Karpas-422 (cell line): ENCODE measurements around the gene NR6A1. TPM values are rescaled to one million over a fixed set of nuclear protein-coding genes. Genes with fewer than 3 reads are reported as not detected.

Experiments used
- DNase-seq: peaks from one replicate; pipeline ENCODE4 v3.0.0-alpha.2; 2015
- H2AFZ ChIP-seq: fragments of 200-600 bp; sonication (generic); 2 replicates; pipeline ENCODE4 v1.6.1; 2014; ENCODE audit warnings: antibody characterized with exemption, low read length, mixed read lengths
- H3K27ac ChIP-seq: fragments of 200-600 bp; sonication (generic); 2 replicates; pipeline ENCODE4 v1.5.1; 2014; ENCODE audit warnings: mild to moderate bottlenecking, low read length, moderate library complexity
- H3K27me3 ChIP-seq: fragments of 200-600 bp; sonication (generic); 2 replicates; pipeline ENCODE4 v1.6.1; 2014; ENCODE audit warnings: low read length, mixed read lengths
- H3K36me3 ChIP-seq: fragments of 200-600 bp; sonication (generic); 2 replicates; pipeline ENCODE4 v1.6.1; 2014; ENCODE audit warnings: low read length, mixed read lengths; ENCODE audit not compliant: insufficient read depth
- H3K4me1 ChIP-seq: fragments of 200-600 bp; sonication (generic); 2 replicates; pipeline ENCODE4 v1.6.1; 2014; ENCODE audit warnings: mild to moderate bottlenecking, low read length, mixed read lengths
- H3K4me2 ChIP-seq: fragments of 200-600 bp; sonication (generic); 2 replicates; pipeline ENCODE4 v1.6.1; 2014; ENCODE audit warnings: low read length, low read depth, mild to moderate bottlenecking; ENCODE audit not compliant: poor library complexity, severe bottlenecking
- H3K4me3 ChIP-seq: fragments of 200-600 bp; sonication (generic); 2 replicates; pipeline ENCODE4 v1.5.1; 2014; ENCODE audit warnings: mild to moderate bottlenecking, antibody characterized with exemption, low read length, mixed read lengths
- H3K79me2 ChIP-seq: fragments of 200-600 bp; sonication (generic); 2 replicates; pipeline ENCODE4 v1.6.1; 2014; ENCODE audit warnings: mild to moderate bottlenecking, low read length, mixed read lengths
- H3K9ac ChIP-seq: fragments of 200-600 bp; sonication (generic); 2 replicates; pipeline ENCODE4 v1.6.0; 2014; ENCODE audit warnings: low read length
- H3K9me2 ChIP-seq: fragments of 200-600 bp; sonication (generic), shearing (Covaris generic); replicated peaks from 2 replicates; pipeline ENCODE4 v1.6.0; 2014; ENCODE audit warnings: mild to moderate bottlenecking, low read length, moderate library complexity; ENCODE audit not compliant: insufficient read depth
- H3K9me3 ChIP-seq: fragments of 300-700, 200-600 bp; sonication (generic); 2 replicates; pipeline ENCODE4 v1.6.1; 2014; ENCODE audit warnings: low read length, mixed read lengths
- H4K20me1 ChIP-seq: fragments of 200-600 bp; sonication (generic); 2 replicates; pipeline ENCODE4 v1.6.1; 2014; ENCODE audit warnings: mild to moderate bottlenecking, antibody characterized with exemption, low read length, low read depth; ENCODE audit not compliant: insufficient read depth
- total RNA-seq: library from RNA; depleted of rRNA; stranded (reverse); fragments of >200 nt; shearing (Covaris generic); gene quantifications from 2 replicates; pipeline ENCODE4 v1.2.3, GENCODE V29; 2014; ENCODE audit warnings: low replicate concordance

NR6A1 gene
- total RNA-seq, 1 experiment from 2014 or later = 3.1 TPM

- H3K4me2 ChIP-seq = no peak overlapping the region
- no peaks in the 10 kb centered on the region for H3K9me3 ChIP-seq
- no peaks in the 10 kb centered on the region for H3K27me3 ChIP-seq
- H2AFZ ChIP-seq = no peak overlapping the region
- no peaks in the 10 kb centered on the region for H3K79me2 ChIP-seq
- no peaks in the 10 kb centered on the region for H4K20me1 ChIP-seq
- no peaks in the 10 kb centered on the region for H3K36me3 ChIP-seq
- H3K4me1 ChIP-seq = no peaks in the 10 kb centered on the region
- H3K9me2 ChIP-seq = no peaks in the 10 kb centered on the region
- H3K4me3 ChIP-seq = no peak overlapping the region
- H3K9ac ChIP-seq = no peak overlapping the region
- no peak for DNase-seq
- H3K27ac ChIP-seq = no peak overlapping the region
Measured at GRCh38 chr9:124810663-124811355, 39.7 kb upstream of the NR6A1 start.

DNA sequence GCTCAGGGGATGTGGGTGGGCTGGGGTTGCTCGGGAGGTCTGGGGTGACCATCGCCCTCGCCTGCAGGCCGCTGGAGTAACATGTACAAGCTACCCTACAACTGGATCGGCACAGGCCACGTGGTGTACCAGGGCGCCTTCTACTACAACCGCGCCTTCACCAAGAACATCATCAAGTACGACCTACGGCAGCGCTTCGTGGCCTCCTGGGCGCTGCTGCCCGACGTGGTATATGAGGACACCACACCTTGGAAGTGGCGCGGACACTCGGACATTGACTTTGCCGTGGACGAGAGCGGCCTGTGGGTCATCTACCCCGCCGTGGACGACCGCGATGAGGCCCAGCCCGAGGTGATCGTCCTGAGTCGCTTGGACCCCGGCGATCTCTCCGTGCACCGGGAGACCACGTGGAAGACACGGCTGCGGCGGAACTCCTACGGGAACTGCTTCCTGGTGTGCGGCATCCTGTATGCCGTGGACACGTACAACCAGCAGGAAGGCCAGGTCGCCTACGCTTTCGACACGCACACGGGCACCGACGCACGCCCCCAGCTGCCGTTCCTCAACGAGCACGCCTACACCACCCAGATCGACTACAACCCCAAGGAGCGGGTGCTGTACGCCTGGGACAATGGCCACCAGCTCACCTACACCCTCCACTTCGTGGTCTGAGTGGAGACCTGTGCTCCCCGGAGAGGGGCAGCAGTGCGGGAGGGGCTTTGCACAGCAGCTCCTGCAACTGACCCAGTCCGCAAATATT, 38.8 kb upstream of the NR6A1 start:
- H4K20me1 ChIP-seq = no peaks in the 10 kb centered on the region
- no peaks in the 10 kb centered on the region for H3K27me3 ChIP-seq
- no peak overlapping the region for H3K27ac ChIP-seq
- H3K79me2 ChIP-seq = no peaks in the 10 kb centered on the region
- no peaks in the 10 kb centered on the region for H3K36me3 ChIP-seq
- no peak overlapping the region for H3K9ac ChIP-seq
- no peaks in the 10 kb centered on the region for H3K4me1 ChIP-seq
- no peak overlapping the region for H2AFZ ChIP-seq
- H3K4me3 ChIP-seq = no peak overlapping the region
- no peak for DNase-seq
- H3K4me2 ChIP-seq = no peak overlapping the region
- H3K9me2 ChIP-seq = no peaks in the 10 kb centered on the region
- no peaks in the 10 kb centered on the region for H3K9me3 ChIP-seq

DNA sequence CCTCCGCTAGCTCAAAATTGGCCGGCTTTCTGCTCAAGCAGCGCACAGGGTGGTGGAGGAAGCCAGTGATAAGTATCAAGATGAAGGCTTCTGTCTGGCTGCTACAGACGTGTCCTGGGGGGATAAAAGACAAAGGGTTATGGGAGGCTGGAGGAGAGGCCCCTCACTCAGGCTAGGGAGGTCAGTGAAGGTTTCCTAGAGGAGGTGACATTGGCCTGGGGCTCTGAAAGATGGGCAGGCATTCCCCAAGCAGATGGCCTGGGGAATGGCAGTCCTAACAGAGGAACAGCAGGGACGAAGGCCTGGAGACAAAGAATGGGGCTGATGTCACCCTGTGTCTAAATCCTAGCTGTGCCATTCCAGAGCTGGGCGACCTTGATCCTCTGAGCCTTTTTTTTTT, 38.1 kb upstream of the NR6A1 start:
- H3K27me3 ChIP-seq = no peaks in the 10 kb centered on the region
- no peak overlapping the region for H3K4me2 ChIP-seq
- H2AFZ ChIP-seq = no peak overlapping the region
- no peaks in the 10 kb centered on the region for H3K36me3 ChIP-seq
- no peaks in the 10 kb centered on the region for H3K79me2 ChIP-seq
- no peak overlapping the region for H3K27ac ChIP-seq
- H3K9me3 ChIP-seq = no peaks in the 10 kb centered on the region
- no peaks in the 10 kb centered on the region for H3K4me1 ChIP-seq
- no peaks in the 10 kb centered on the region for H4K20me1 ChIP-seq
- H3K9ac ChIP-seq = no peak overlapping the region
- DNase-seq = no peak
- no peaks in the 10 kb centered on the region for H3K9me2 ChIP-seq
- no peak overlapping the region for H3K4me3 ChIP-seq

GRCh38 chr9:124808246-124808956, 37.3 kb upstream of the NR6A1 start:
- Histone ChIP-seq H3K4me2 (no peak overlapping the region), H3K79me2 (no peaks in the 10 kb centered on the region), H3K27ac (no peak overlapping the region), H3K9ac (no peak overlapping the region), H3K36me3 (no peaks in the 10 kb centered on the region), H3K27me3 (no peaks in the 10 kb centered on the region), H2AFZ (no peak overlapping the region), H3K9me2 (no peaks in the 10 kb centered on the region), H3K4me1 (no peaks in the 10 kb centered on the region), H3K9me3 (no peaks in the 10 kb centered on the region), H3K4me3 (no peak overlapping the region), H4K20me1 (no peaks in the 10 kb centered on the region)
- no peak for DNase-seq

GRCh38 chr9:124805186-124805585, 34.1 kb upstream of the NR6A1 start:
- Histone ChIP-seq H2AFZ (no peak overlapping the region), H3K4me3 (no peak overlapping the region), H3K9me3 (no peaks in the 10 kb centered on the region), H4K20me1 (no peaks in the 10 kb centered on the region), H3K9me2 (no peaks in the 10 kb centered on the region), H3K36me3 (no peaks in the 10 kb centered on the region), H3K9ac (no peak overlapping the region), H3K4me1 (peaks cover 4% of the 10 kb centered on the region), H3K27ac (no peak overlapping the region), H3K4me2 (no peak overlapping the region), H3K27me3 (no peaks in the 10 kb centered on the region), H3K79me2 (no peaks in the 10 kb centered on the region)
- DNase-seq = no peak

GRCh38 chr9:124803911-124804310, 32.8 kb upstream of the NR6A1 start:
- H3K27ac ChIP-seq = no peak overlapping the region

GRCh38 chr9:124802426-124802825, 31.3 kb upstream of the NR6A1 start:
- Histone ChIP-seq H3K27ac (no peak overlapping the region), H3K4me1 (peaks cover 6% of the 10 kb centered on the region), H3K36me3 (no peaks in the 10 kb centered on the region), H3K9ac (no peak overlapping the region), H3K9me2 (no peaks in the 10 kb centered on the region), H3K4me3 (no peak overlapping the region), H3K9me3 (no peaks in the 10 kb centered on the region), H4K20me1 (no peaks in the 10 kb centered on the region), H3K79me2 (no peaks in the 10 kb centered on the region), H3K27me3 (no peaks in the 10 kb centered on the region), H2AFZ (no peak overlapping the region), H3K4me2 (no peak overlapping the region)
- no peak for DNase-seq

More at GRCh38 chr9:124803911-124804310, 32.8 kb upstream of the NR6A1 start:
- no peaks in the 10 kb centered on the region for H4K20me1 ChIP-seq
- H3K9me2 ChIP-seq = no peaks in the 10 kb centered on the region
- H2AFZ ChIP-seq = no peak overlapping the region
- DNase-seq = no peak
- no peaks in the 10 kb centered on the region for H3K9me3 ChIP-seq
- no peak overlapping the region for H3K4me3 ChIP-seq
- no peaks in the 10 kb centered on the region for H3K36me3 ChIP-seq
- H3K27me3 ChIP-seq = no peaks in the 10 kb centered on the region
- no peak overlapping the region for H3K9ac ChIP-seq
- no peak overlapping the region for H3K4me2 ChIP-seq
- peaks cover 6% of the 10 kb centered on the region for H3K4me1 ChIP-seq
- no peaks in the 10 kb centered on the region for H3K79me2 ChIP-seq

DNA sequence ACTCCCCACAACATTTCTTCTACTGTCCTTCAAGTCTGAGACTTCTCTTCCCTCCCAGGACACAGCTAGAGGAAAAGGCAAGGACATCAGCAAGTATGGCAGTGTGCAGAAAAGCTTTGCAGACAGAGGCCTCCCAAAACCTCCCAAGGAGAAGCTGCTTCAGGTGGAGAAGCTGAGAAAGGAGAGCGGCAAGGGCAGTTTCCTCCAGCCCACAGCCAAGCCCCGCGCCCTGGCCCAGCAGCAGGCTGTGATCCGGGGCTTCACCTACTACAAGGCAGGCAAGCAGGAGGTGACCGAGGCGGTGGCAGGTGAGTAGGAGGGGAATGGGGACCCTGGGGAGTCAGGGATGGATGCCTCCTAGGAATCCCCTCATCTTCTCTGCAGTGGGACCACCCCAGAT, 30.2 kb upstream of the NR6A1 start:
- Histone ChIP-seq H3K27ac (no peak overlapping the region), H3K4me3 (no peak overlapping the region), H3K36me3 (no peaks in the 10 kb centered on the region), H4K20me1 (no peaks in the 10 kb centered on the region), H3K9me2 (no peaks in the 10 kb centered on the region), H2AFZ (no peak overlapping the region), H3K4me2 (no peak overlapping the region), H3K4me1 (peaks cover 6% of the 10 kb centered on the region), H3K9me3 (no peaks in the 10 kb centered on the region), H3K27me3 (no peaks in the 10 kb centered on the region), H3K9ac (no peak overlapping the region), H3K79me2 (no peaks in the 10 kb centered on the region)
- no peak for DNase-seq
